ENCODE data around the gene RBM4.

RBM4 gene

GRCh38 chr11:66629356-66629755, 9.1 kb upstream of the RBM4 start:
- no peak overlapping the region for H3K4me2 ChIP-seq (ENCODE audit: low read length)
- no peaks in the 10 kb centered on the region for H3K9me3 ChIP-seq (ENCODE audit: insufficient read depth, low read length)
- H2AFZ ChIP-seq (ENCODE audit: low read depth, low read length), result no peak overlapping the region
- peaks cover 65% of the 10 kb centered on the region for H4K20me1 ChIP-seq (ENCODE audit: insufficient read depth, low read length)
- no peak overlapping the region for H3K9ac ChIP-seq (ENCODE audit: low read length)
- H3K4me1 ChIP-seq (ENCODE audit: low read length), result no peaks in the 10 kb centered on the region
- no peaks in the 10 kb centered on the region for H3K27me3 ChIP-seq (ENCODE audit: low read depth, low read length)
- no peak for TF ChIP-seq EZH2phosphoT487 (IDR thresholded peaks at IDR 0.05; ENCODE audit: low read depth)
- TF ChIP-seq CTCF (IDR thresholded peaks at IDR 0.05; ENCODE audit: low read depth, low read length), result no peak
- H3K4me3 ChIP-seq (ENCODE audit: low read length), result no peak overlapping the region
- H3K27ac ChIP-seq (ENCODE audit: low read length), result no peak overlapping the region
- peaks cover 100% of the 10 kb centered on the region for H3K79me2 ChIP-seq (ENCODE audit: low read length)
- peaks cover 85% of the 10 kb centered on the region for H3K36me3 ChIP-seq (replicated peaks; ENCODE audit: low read depth, low read length)

DNA sequence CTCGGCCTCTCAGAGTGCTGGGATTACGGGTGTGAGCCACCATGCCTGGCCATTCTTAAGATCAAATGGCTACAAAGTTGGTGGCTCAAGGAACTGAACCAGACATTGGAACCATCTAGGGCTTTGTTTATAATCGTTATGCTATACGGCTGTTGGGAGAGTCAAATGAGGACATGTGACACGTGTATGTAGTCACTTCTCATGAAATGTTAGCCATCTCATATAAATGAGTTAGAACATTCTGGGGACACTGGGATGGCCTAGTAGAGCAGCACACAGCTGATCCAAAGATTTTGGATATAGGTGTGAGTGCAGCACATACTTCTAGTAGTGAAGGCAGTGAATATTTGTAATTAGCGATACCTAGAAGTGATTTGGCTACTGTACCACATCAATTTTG, 6.6 kb upstream of the RBM4 start:
- peaks cover 46% of the 10 kb centered on the region for H4K20me1 ChIP-seq (ENCODE audit: insufficient read depth, low read length)
- no peaks in the 10 kb centered on the region for H3K27me3 ChIP-seq (ENCODE audit: low read depth, low read length)
- H3K27ac ChIP-seq (ENCODE audit: low read length), result no peak overlapping the region
- H3K79me2 ChIP-seq (ENCODE audit: low read length), result peaks cover 100% of the 10 kb centered on the region
- H3K9me3 ChIP-seq (ENCODE audit: insufficient read depth, low read length), result no peaks in the 10 kb centered on the region
- no peak overlapping the region for H2AFZ ChIP-seq (ENCODE audit: low read depth, low read length)
- peaks cover 68% of the 10 kb centered on the region for H3K36me3 ChIP-seq (replicated peaks; ENCODE audit: low read depth, low read length)
- H3K4me1 ChIP-seq (ENCODE audit: low read length), result no peaks in the 10 kb centered on the region
- TF ChIP-seq EZH2phosphoT487 (IDR thresholded peaks at IDR 0.05; ENCODE audit: low read depth) (no peak), CTCF (IDR thresholded peaks at IDR 0.05; ENCODE audit: low read depth, low read length) (no peak)
- H3K4me3 ChIP-seq (ENCODE audit: low read length), result no peak overlapping the region
- H3K9ac ChIP-seq (ENCODE audit: low read length), result no peak overlapping the region
- no peak overlapping the region for H3K4me2 ChIP-seq (ENCODE audit: low read length)

DNA sequence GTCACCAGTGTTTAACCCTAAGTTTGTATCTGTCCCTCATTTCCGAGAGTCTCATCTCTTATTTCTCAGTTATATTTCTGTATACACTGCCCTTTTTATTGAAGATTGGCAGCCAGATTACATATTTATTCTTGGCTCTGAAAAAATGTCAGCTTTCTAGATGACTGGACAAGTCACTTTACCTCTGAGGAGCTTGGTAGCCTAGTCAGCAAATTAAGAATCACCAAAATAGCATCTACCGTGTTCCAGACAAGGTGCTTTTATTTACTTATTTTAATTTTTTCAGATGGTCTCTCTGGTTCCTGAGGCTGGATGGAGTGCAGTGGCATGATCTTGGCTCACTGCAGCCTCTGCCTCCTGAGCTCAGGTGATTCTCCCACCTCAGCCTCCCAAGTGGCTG, 5.6 kb upstream of the RBM4 start:
- no peaks in the 10 kb centered on the region for H3K9me3 ChIP-seq (ENCODE audit: insufficient read depth, low read length)
- H3K9ac ChIP-seq (ENCODE audit: low read length), result no peak overlapping the region
- H3K79me2 ChIP-seq (ENCODE audit: low read length), result peaks cover 100% of the 10 kb centered on the region
- no peak overlapping the region for H3K4me3 ChIP-seq (ENCODE audit: low read length)
- no peak overlapping the region for H3K27ac ChIP-seq (ENCODE audit: low read length)
- H4K20me1 ChIP-seq (ENCODE audit: insufficient read depth, low read length), result peaks cover 35% of the 10 kb centered on the region
- H3K4me1 ChIP-seq (ENCODE audit: low read length), result peaks cover 7% of the 10 kb centered on the region
- TF ChIP-seq EZH2phosphoT487 (IDR thresholded peaks at IDR 0.05; ENCODE audit: low read depth), result no peak
- no peak for TF ChIP-seq CTCF (IDR thresholded peaks at IDR 0.05; ENCODE audit: low read depth, low read length)
- H2AFZ ChIP-seq (ENCODE audit: low read depth, low read length), result no peak overlapping the region
- H3K36me3 ChIP-seq (replicated peaks; ENCODE audit: low read depth, low read length), result peaks cover 58% of the 10 kb centered on the region
- no peak overlapping the region for H3K4me2 ChIP-seq (ENCODE audit: low read length)
- no peaks in the 10 kb centered on the region for H3K27me3 ChIP-seq (ENCODE audit: low read depth, low read length)

DNA sequence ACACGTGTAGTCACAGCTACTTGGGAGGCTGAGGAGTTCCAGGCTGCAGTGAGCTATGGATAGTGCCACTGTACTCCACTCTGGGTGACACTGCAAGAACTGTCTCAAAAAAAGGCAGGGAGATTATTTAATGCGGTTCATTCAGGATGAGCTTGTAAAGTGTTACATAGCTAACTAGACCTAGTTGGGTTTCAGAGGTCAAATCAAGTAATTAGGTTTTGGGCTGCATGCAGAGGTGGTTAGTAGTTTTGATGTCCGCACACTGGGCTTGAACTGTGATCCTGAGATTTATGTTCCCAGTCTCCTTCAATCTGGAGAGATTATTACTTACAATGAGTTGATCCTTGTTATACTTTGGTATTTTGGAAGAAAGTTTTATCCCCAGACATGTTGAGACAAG, 2.1 kb upstream of the RBM4 start:
- Histone ChIP-seq H2AFZ (ENCODE audit: low read depth, low read length) (no peak overlapping the region), H3K4me1 (ENCODE audit: low read length) (peaks cover 30% of the 10 kb centered on the region), H3K79me2 (ENCODE audit: low read length) (peaks cover 97% of the 10 kb centered on the region), H3K9ac (ENCODE audit: low read length) (no peak overlapping the region), H3K4me3 (ENCODE audit: low read length) (no peak overlapping the region), H3K36me3 (replicated peaks; ENCODE audit: low read depth, low read length) (peaks cover 55% of the 10 kb centered on the region), H4K20me1 (ENCODE audit: insufficient read depth, low read length) (peaks cover 35% of the 10 kb centered on the region), H3K27me3 (ENCODE audit: low read depth, low read length) (no peaks in the 10 kb centered on the region), H3K27ac (ENCODE audit: low read length) (0 out of 2 replicates have a peak overlapping the region, but pooled peaks have one; percentile 6), H3K4me2 (ENCODE audit: low read length) (no peak overlapping the region), H3K9me3 (ENCODE audit: insufficient read depth, low read length) (no peaks in the 10 kb centered on the region)
- no peak for TF ChIP-seq EZH2phosphoT487 (IDR thresholded peaks at IDR 0.05; ENCODE audit: low read depth)
- no peak for TF ChIP-seq CTCF (IDR thresholded peaks at IDR 0.05; ENCODE audit: low read depth, low read length)

All from OCI-LY3 (cell line).